Measurements from ENCODE around the gene MAPK7. TPM values are rescaled to one million over a fixed set of nuclear protein-coding genes. Genes with fewer than 3 reads are reported as not detected.

The MAPK7 gene
- total RNA-seq, 1 donor from 2014 or later: 25.1 TPM

DNA sequence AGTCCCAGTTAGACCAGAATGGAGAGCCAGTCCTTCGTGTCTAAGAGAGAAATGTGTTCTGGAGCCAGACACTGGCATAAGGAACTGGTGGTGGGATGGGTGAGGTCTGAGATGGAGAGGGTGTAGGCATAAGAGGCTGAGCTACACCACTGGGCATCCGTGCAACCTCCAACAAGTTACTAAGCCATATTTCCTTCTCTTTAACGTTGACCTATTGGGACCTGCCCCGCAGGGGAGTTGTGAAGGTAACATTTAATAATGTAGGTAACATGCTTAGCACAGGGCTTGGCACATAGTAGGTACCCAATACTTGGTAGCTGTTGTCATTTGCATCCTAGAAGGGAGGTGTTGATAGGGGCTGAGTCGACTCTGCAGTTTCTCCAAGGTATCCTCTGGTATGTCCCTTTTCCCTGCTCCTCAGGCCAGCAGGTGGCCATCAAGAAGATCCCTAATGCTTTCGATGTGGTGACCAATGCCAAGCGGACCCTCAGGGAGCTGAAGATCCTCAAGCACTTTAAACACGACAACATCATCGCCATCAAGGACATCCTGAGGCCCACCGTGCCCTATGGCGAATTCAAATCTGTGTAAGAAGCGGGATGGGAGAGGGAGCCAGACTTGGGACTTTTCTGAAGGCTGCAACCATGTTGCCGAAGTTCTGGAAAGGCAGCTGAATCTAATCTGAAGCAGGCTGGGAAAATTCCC lies 1.2 kb downstream of the MAPK7 start:
- peak overlapping the region; percentile 95 for H3K4me2 ChIP-seq (ENCODE audit: low read length)
- no peaks in the 10 kb centered on the region for H3K27me3 ChIP-seq (ENCODE audit: insufficient read depth, low read length)
- Mint-ChIP-seq H3K4me3 (ENCODE audit: unreplicated experiment) (peak overlapping the region; percentile 95), H3K27me3 (ENCODE audit: low read depth, unreplicated experiment) (no peaks in the 10 kb centered on the region), H3K4me1 (ENCODE audit: low read depth, unreplicated experiment) (peaks cover 11% of the 10 kb centered on the region), H3K27ac (ENCODE audit: unreplicated experiment) (peak overlapping the region; percentile 9), H3K36me3 (ENCODE audit: low read depth, unreplicated experiment) (peaks cover 24% of the 10 kb centered on the region), H3K9me3 (ENCODE audit: unreplicated experiment) (no peaks in the 10 kb centered on the region)
- peaks cover 13% of the 10 kb centered on the region for H3K4me1 ChIP-seq (ENCODE audit: insufficient read depth, low read length)
- H3K36me3 ChIP-seq (ENCODE audit: insufficient read depth, low read length): peaks cover 21% of the 10 kb centered on the region
- no peak overlapping the region for H2AFZ ChIP-seq (ENCODE audit: low read depth, low read length)
- no peak overlapping the region for H3K27ac ChIP-seq (ENCODE audit: low read depth, low read length)
- no peaks in the 10 kb centered on the region for H3K9me3 ChIP-seq (ENCODE audit: insufficient read depth, low read depth, low read length)
- H3K9ac ChIP-seq (ENCODE audit: low read length): peak overlapping the region; percentile 88
- peaks cover 44% of the 10 kb centered on the region for H3K79me2 ChIP-seq (ENCODE audit: insufficient read depth, low read length)
- no peak for DNase-seq (ENCODE audit: low read depth)
- FAIRE-seq: no peak
- peak overlapping the region; percentile 75 for H3K4me3 ChIP-seq (ENCODE audit: insufficient read depth, low read depth, low read length)
- peaks cover 53% of the 10 kb centered on the region for H4K20me1 ChIP-seq (ENCODE audit: insufficient read depth, low read length)
- no peak for TF ChIP-seq EZH2 (IDR thresholded peaks at IDR 0.05; ENCODE audit: insufficient read depth, low read length)
- peak; percentile 2 for TF ChIP-seq CTCF (IDR thresholded peaks at IDR 0.05; ENCODE audit: insufficient read depth, low read depth, low read length)

- no peaks in the 10 kb centered on the region for H3K9me3 ChIP-seq (ENCODE audit: insufficient read depth, low read depth, low read length)
- Mint-ChIP-seq H3K9me3 (ENCODE audit: unreplicated experiment) (no peaks in the 10 kb centered on the region), H3K27me3 (ENCODE audit: low read depth, unreplicated experiment) (no peaks in the 10 kb centered on the region), H3K4me3 (ENCODE audit: unreplicated experiment) (no peak overlapping the region), H3K27ac (ENCODE audit: unreplicated experiment) (no peak overlapping the region), H3K36me3 (ENCODE audit: low read depth, unreplicated experiment) (peaks cover 26% of the 10 kb centered on the region), H3K4me1 (ENCODE audit: low read depth, unreplicated experiment) (peaks cover 15% of the 10 kb centered on the region)
- no peaks in the 10 kb centered on the region for H3K27me3 ChIP-seq (ENCODE audit: insufficient read depth, low read length)
- no peak overlapping the region for H2AFZ ChIP-seq (ENCODE audit: low read depth, low read length)
- peaks cover 21% of the 10 kb centered on the region for H3K36me3 ChIP-seq (ENCODE audit: insufficient read depth, low read length)
- H4K20me1 ChIP-seq (ENCODE audit: insufficient read depth, low read length): peaks cover 65% of the 10 kb centered on the region
- peaks cover 17% of the 10 kb centered on the region for H3K4me1 ChIP-seq (ENCODE audit: insufficient read depth, low read length)
- H3K4me3 ChIP-seq (ENCODE audit: insufficient read depth, low read depth, low read length): no peak overlapping the region
- TF ChIP-seq EZH2 (IDR thresholded peaks at IDR 0.05; ENCODE audit: insufficient read depth, low read length) (no peak), CTCF (IDR thresholded peaks at IDR 0.05; ENCODE audit: insufficient read depth, low read depth, low read length) (no peak)
- DNase-seq (ENCODE audit: low read depth) (no peak), FAIRE-seq (no peak)
- H3K9ac ChIP-seq (ENCODE audit: low read length): no peak overlapping the region
- H3K4me2 ChIP-seq (ENCODE audit: low read length): no peak overlapping the region
- H3K27ac ChIP-seq (ENCODE audit: low read depth, low read length): no peak overlapping the region
- H3K79me2 ChIP-seq (ENCODE audit: insufficient read depth, low read length): peaks cover 46% of the 10 kb centered on the region
Measured at GRCh38 chr17:19380481-19381301, 2.4 kb downstream of the MAPK7 start.
